Cardiac muscle cell (in vitro differentiated cells and primary cell): ENCODE results near the gene SLIT1. TPM values are rescaled to one million over a fixed set of nuclear protein-coding genes. Genes with fewer than 3 reads are reported as not detected.
A peak's percentile ranks its signal among the peaks of the same experiment; 100 is the strongest.

Experiments used
- DNase-seq, 2 donors: peaks; one replicate each; pipeline versions ENCODE4 v3.0.0 to v3.0.0-alpha.2; 2010 to 2017; ENCODE audit warnings: low read depth in 1 of 2, low spot score in 1 of 2
- H3K27ac ChIP-seq: fragments of 200-600 bp; sonication (generic); 2 replicates; pipeline ENCODE4 v1.5.1; 2016
- H3K27me3 ChIP-seq: fragments of 200-600 bp; sonication (generic); 2 replicates; pipeline ENCODE4 v1.6.0; 2016; ENCODE audit warnings: control low read depth
- H3K36me3 ChIP-seq: fragments of 200-600 bp; sonication (generic); 2 replicates; pipeline ENCODE4 v1.5.1; 2016; ENCODE audit warnings: control low read depth
- H3K4me1 ChIP-seq: fragments of 200-600 bp; sonication (generic); 2 replicates; pipeline ENCODE4 v1.8.1; 2017; ENCODE audit warnings: low read depth, mild to moderate bottlenecking, mixed run types
- H3K4me3 ChIP-seq: fragments of 200-600 bp; sonication (generic); 2 replicates; pipeline ENCODE4 v1.5.1; 2016; ENCODE audit warnings: mild to moderate bottlenecking
- H3K9me3 ChIP-seq: fragments of 200-600 bp; sonication (generic); 2 replicates; pipeline ENCODE4 v1.5.1; 2017; ENCODE audit warnings: low read depth, mild to moderate bottlenecking, control low read depth
- CTCF ChIP-seq: IDR thresholded peaks from 2 replicates; pipeline ENCODE4 v1.5.1; 2012; ENCODE audit warnings: low read depth, mild to moderate bottlenecking, low read length
- polyA plus RNA-seq: library from polyadenylated mRNA; unstranded; fragments of >200 nt; fragmentation: Nextera tagmentation; extraction: Ambion mirVana; gene quantifications from 2 replicates; pipeline ENCODE4 v1.2.1, GENCODE V29; 2016
- total RNA-seq: library from RNA; depleted of rRNA; stranded (reverse); fragments of >200 nt; gene quantifications from 2 replicates; pipeline ENCODE4 v1.2.3, GENCODE V29; 2016

Gene SLIT1
- total and polyA plus RNA-seq, 2 experiments from 2014 or later = 3.3 to 11.0 TPM

GRCh38 chr10:97071496-97071895 lies 114.3 kb downstream of the SLIT1 start:
- Histone ChIP-seq H3K27ac (no peak overlapping the region), H3K4me3 (no peak overlapping the region), H3K36me3 (no peaks in the 10 kb centered on the region), H3K4me1 (no peaks in the 10 kb centered on the region), H3K27me3 (no peaks in the 10 kb centered on the region), H3K9me3 (no peaks in the 10 kb centered on the region)
- DNase-seq = no peak
- no peak for TF ChIP-seq CTCF

- peak in 1 of 2 donors; percentile 13 for DNase-seq
- no peaks in the 10 kb centered on the region for H3K27me3 ChIP-seq
- no peaks in the 10 kb centered on the region for H3K4me1 ChIP-seq
- no peak overlapping the region for H3K4me3 ChIP-seq
- H3K27ac ChIP-seq = no peak overlapping the region
- TF ChIP-seq CTCF = no peak
- H3K9me3 ChIP-seq = no peaks in the 10 kb centered on the region
- no peaks in the 10 kb centered on the region for H3K36me3 ChIP-seq
Observed at GRCh38 chr10:97069576-97070362, 116.0 kb downstream of the SLIT1 start.

DNA sequence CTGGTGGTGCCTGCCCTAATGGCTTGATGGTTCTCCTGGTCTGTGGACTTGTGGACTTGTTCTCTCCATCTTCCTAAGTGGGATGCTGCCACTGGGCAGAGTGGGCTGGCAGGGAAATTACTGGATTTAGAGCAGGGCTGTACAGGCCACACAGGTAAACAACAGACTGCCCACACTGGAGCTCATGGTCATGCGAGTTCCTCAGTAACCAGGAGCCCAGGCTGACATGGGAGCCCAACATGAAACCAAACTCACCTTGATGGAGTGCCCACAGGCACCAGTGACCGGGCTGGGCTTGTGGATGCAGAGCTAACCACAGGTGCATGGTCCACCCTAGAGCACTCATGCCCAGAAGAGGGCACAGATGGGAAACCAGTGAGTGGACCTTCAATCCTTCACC lies 116.7 kb downstream of the SLIT1 start:
- Histone ChIP-seq H3K9me3 (no peaks in the 10 kb centered on the region), H3K27ac (no peak overlapping the region), H3K4me1 (no peaks in the 10 kb centered on the region), H3K36me3 (no peaks in the 10 kb centered on the region), H3K4me3 (no peak overlapping the region), H3K27me3 (no peaks in the 10 kb centered on the region)
- DNase-seq = no peak
- TF ChIP-seq CTCF = no peak

DNA sequence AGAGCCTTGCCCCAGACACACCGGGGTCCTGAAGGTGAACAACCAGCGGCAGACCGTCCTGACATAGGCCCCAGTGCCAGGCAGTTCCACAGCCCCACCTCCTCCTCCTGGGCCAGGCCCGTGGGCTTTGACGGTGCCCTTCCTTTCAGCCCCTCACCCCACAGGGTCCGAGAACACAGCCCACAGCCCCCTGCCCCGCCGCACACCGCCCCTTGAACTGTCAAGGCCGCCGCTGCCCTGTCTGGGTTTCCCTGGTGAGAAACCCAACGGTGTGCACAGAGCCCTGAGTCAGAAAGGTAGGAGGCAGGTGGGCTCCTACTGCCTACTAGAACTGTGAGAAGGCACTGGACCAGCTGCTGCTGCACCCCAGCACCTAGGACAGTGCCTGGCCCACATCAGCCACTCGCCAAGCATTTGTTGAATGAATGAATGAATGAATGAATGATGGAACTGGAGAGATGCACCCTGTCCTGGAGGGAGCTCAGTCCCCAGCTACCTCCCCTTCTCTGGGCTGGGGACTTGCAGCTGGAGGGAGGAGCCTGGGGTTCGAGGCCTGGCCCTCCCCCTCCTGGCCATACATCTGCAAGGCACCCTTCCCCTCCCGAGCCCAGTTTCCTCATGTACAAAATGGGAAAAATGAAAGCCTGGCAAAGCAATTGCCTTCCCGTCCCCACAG lies 117.9 kb downstream of the SLIT1 start:
- Histone ChIP-seq H3K4me3 (no peak overlapping the region), H3K9me3 (no peaks in the 10 kb centered on the region), H3K27ac (no peak overlapping the region), H3K36me3 (no peaks in the 10 kb centered on the region), H3K4me1 (no peaks in the 10 kb centered on the region), H3K27me3 (no peaks in the 10 kb centered on the region)
- no peak for DNase-seq
- no peak for TF ChIP-seq CTCF

DNA sequence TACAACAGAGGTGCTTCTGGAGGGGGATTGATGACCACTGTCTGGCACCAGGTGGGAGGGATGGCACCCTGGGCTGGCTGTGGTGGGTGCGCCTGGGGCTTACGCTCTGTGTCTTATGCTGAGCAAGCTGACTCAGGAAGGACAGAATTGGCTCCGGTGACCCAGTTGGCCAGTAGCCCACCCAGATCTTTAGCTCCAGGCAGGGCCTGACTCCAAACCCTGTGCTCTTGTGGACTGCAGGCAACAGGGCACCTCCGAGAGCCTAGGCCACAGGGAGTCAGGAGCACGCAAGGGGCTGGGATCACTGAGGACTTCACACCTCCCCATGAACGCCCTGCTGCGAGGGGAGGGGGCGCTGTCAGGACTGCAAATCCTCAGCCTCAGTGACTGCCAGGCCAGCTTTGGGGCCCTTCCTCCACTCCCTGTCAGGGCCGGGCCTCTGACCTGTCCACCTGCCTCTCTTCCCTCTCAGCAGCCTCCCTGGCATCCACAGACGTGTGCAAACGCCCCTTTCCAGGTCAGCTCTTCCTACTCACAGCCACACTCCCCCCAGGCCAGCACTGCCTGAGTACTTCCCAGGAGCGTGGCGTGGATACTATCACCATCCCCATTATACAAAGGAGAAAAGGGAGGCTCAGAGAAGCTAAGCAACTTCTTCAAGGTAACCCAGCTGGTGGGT lies 118.7 kb downstream of the SLIT1 start:
- Histone ChIP-seq H3K27ac (no peak overlapping the region), H3K9me3 (no peaks in the 10 kb centered on the region), H3K36me3 (no peaks in the 10 kb centered on the region), H3K4me3 (no peak overlapping the region), H3K27me3 (no peaks in the 10 kb centered on the region), H3K4me1 (no peaks in the 10 kb centered on the region)
- DNase-seq = no peak
- TF ChIP-seq CTCF = no peak
